OCI-LY7 (cell line): ENCODE data around the gene FHIT. TPM values are rescaled to one million over a fixed set of nuclear protein-coding genes. Genes with fewer than 3 reads are reported as not detected.
A peak's percentile ranks its signal among the peaks of the same experiment; 100 is the strongest.

ENCODE experiments used
- BruUV-seq: library from RNA; stranded (reverse); fragments of 400-500 nt; replicated peaks from 2 replicates; lab custom pipeline; 2021; lab: Mats Ljungman, UMichigan
- CTCF ChIA-PET: fragments of 300-600 bp; sonication (Branson Sonifier 250); formaldehyde crosslinking; loops from one replicate; lab custom pipeline; 2022; ENCODE audit warnings: antibody characterized with exemption; ENCODE audit not compliant: unreplicated experiment; lab: Charles Lee
- POLR2A ChIA-PET: fragments of 300-600 bp; sonication (Branson Sonifier 250); formaldehyde crosslinking; loops from one replicate; lab custom pipeline; 2022; ENCODE audit warnings: antibody characterized with exemption; lab: Charles Lee
- DNase-seq: peaks from one replicate; pipeline ENCODE4 v3.0.0-alpha.2; 2015; ENCODE audit warnings: low spot score
- H2AFZ ChIP-seq: fragments of 200-600 bp; sonication (generic), shearing (Covaris generic); 2 replicates; pipeline ENCODE4 v1.6.1; 2014; ENCODE audit warnings: mild to moderate bottlenecking, antibody characterized with exemption, low read length, moderate library complexity
- H3K27ac ChIP-seq: fragments of 200-600 bp; sonication (generic); 2 replicates; pipeline ENCODE4 v1.5.1; 2014; ENCODE audit warnings: mixed run types, low read depth, mild to moderate bottlenecking, moderate library complexity, low read length, inconsistent platforms; ENCODE audit not compliant: poor library complexity, severe bottlenecking
- H3K36me3 ChIP-seq: fragments of 200-600 bp; sonication (generic); 2 replicates; pipeline ENCODE4 v1.6.1; 2014; ENCODE audit warnings: mild to moderate bottlenecking, antibody characterized with exemption, low read length, moderate library complexity, mixed read lengths; ENCODE audit not compliant: insufficient read depth
- H3K4me1 ChIP-seq: fragments of 200-600 bp; sonication (generic); 2 replicates; pipeline ENCODE4 v1.5.1; 2014; ENCODE audit warnings: mild to moderate bottlenecking, low read length; ENCODE audit not compliant: insufficient read depth, poor library complexity, severe bottlenecking
- H3K4me2 ChIP-seq: fragments of 200-600 bp; sonication (generic); 2 replicates; pipeline ENCODE4 v1.6.1; 2014; ENCODE audit warnings: mild to moderate bottlenecking, low read length
- H3K4me3 ChIP-seq: fragments of 200-600 bp; sonication (generic); 2 replicates; pipeline ENCODE4 v1.5.1; 2014; ENCODE audit warnings: mild to moderate bottlenecking, low read depth, low read length; ENCODE audit not compliant: poor library complexity, severe bottlenecking
- H3K79me2 ChIP-seq: fragments of 200-600 bp; sonication (generic); 2 replicates; pipeline ENCODE4 v1.6.1; 2016; ENCODE audit warnings: low read depth, mild to moderate bottlenecking, low read length, moderate library complexity, mixed read lengths; ENCODE audit not compliant: insufficient read depth
- H3K9me2 ChIP-seq: fragments of 200-600 bp; sonication (generic); 2 replicates; pipeline ENCODE4 v1.6.1; 2016; ENCODE audit warnings: mild to moderate bottlenecking, low read length, mixed read lengths; ENCODE audit not compliant: insufficient read depth
- H3K9me3 ChIP-seq: fragments of 200-600 bp; sonication (generic); 2 replicates; pipeline ENCODE4 v1.6.1; 2014; ENCODE audit warnings: mild to moderate bottlenecking, mixed run types, low read length, mixed read lengths
- H4K20me1 ChIP-seq: fragments of 200-600 bp; sonication (generic); 2 replicates; pipeline ENCODE4 v1.6.1; 2014; ENCODE audit warnings: mild to moderate bottlenecking, antibody characterized with exemption, low read length, moderate library complexity, mixed read lengths; ENCODE audit not compliant: insufficient read depth
- EZH2phosphoT487 ChIP-seq: fragments of 200-600 bp; sonication (generic); IDR thresholded peaks from 2 replicates; pipeline ENCODE4 v1.6.1; 2018; ENCODE audit warnings: low read depth, borderline replicate concordance, mild to moderate bottlenecking, mixed run types, antibody characterized with exemption, low read length, moderate library complexity, mixed read lengths
- intact Hi-C: fragments of 100-400 bp; cut with micrococcal nuclease; formaldehyde crosslinking; loops from one replicate; pipeline ENCODE4 v1.10.0; 2022; ENCODE audit not compliant: unreplicated experiment
- total RNA-seq, 2 experiments: library from RNA; depleted of rRNA in 1 of 2; stranded (reverse); fragments of >200 nt in 1 of 2; shearing (Covaris generic) in 1 of 2; gene quantifications; 2 replicates each; pipeline ENCODE4 v1.2.3, GENCODE V29; 2014 to 2022
- TF ChIP-seq, protein P1 (sequence below): fragments of 200-600 bp; sonication (generic); conservative IDR thresholded peaks from 2 replicates; pipeline ENCODE4 v1.5.1; 2014; ENCODE audit warnings: mild to moderate bottlenecking, antibody characterized with exemption, low read length, moderate library complexity, mixed read lengths

The FHIT gene
- total RNA-seq, 2 experiments from 2014 or later = 5.0 to 10.9 TPM

DNA sequence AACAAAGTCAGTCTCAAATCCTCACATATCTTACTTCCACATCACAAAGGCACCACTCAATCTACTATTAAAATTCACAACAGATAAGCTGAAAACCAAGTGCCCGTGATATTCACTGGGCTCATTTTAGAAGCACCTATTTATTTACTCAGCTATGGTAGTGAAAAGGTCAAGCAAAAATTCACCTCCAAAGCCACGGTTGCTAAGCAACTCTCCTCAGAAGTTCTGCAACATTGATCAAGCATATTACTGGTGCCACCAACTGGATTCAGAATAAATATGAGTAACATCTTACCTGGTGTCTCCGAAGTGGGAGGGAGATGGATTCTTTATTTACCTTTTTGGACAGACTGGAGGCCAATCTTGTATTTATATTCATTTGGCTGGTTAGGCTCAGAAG lies 714.8 kb downstream of the FHIT start:
- no peaks in the 10 kb centered on the region for H3K36me3 ChIP-seq
- H3K4me3 ChIP-seq = no peak overlapping the region
- BruUV-seq = no TSS peak
- no peak overlapping the region; the same call in 1 of the 2 replicates for H2AFZ ChIP-seq
- H3K27ac ChIP-seq = peak overlapping the region; percentile 23
- no peak for TF ChIP-seq EZH2phosphoT487
- TF ChIP-seq, protein P1, sequence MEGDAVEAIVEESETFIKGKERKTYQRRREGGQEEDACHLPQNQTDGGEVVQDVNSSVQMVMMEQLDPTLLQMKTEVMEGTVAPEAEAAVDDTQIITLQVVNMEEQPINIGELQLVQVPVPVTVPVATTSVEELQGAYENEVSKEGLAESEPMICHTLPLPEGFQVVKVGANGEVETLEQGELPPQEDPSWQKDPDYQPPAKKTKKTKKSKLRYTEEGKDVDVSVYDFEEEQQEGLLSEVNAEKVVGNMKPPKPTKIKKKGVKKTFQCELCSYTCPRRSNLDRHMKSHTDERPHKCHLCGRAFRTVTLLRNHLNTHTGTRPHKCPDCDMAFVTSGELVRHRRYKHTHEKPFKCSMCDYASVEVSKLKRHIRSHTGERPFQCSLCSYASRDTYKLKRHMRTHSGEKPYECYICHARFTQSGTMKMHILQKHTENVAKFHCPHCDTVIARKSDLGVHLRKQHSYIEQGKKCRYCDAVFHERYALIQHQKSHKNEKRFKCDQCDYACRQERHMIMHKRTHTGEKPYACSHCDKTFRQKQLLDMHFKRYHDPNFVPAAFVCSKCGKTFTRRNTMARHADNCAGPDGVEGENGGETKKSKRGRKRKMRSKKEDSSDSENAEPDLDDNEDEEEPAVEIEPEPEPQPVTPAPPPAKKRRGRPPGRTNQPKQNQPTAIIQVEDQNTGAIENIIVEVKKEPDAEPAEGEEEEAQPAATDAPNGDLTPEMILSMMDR = no peak
- intact Hi-C loops = no loop called here
- H3K79me2 ChIP-seq = no peaks in the 10 kb centered on the region
- POLR2A ChIA-PET = no interaction called here
- peak; percentile 49 for DNase-seq
- CTCF ChIA-PET = no interaction called here
- no peaks in the 10 kb centered on the region for H3K9me3 ChIP-seq
- no peaks in the 10 kb centered on the region for H3K9me2 ChIP-seq
- H3K4me2 ChIP-seq = peak overlapping the region; percentile 47
- no peaks in the 10 kb centered on the region for H4K20me1 ChIP-seq
- H3K4me1 ChIP-seq = peaks cover 18% of the 10 kb centered on the region

DNA sequence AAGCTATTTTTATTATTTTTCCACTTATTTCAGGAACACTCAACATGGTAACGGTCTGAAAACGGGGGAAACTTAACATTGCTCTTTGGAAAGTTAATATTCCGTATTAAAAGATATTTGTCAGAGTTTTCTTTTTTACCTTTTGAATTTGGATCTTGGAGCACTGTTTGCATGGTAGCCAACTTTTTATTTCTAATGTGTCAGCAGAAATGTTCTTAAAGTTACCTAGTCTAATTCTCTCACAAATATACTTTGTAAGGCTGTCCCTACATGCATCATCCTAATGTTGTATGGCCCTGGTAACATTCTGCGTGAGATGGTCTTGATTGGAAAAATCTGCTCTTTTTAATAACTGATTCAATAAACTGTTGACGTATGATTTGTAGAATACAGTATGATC lies 719.5 kb downstream of the FHIT start:
- Histone ChIP-seq H3K79me2 (no peaks in the 10 kb centered on the region), H3K4me3 (no peak overlapping the region), H3K27ac (no peak overlapping the region), H3K9me3 (no peaks in the 10 kb centered on the region), H2AFZ (no peak overlapping the region), H4K20me1 (no peaks in the 10 kb centered on the region), H3K4me2 (no peak overlapping the region), H3K9me2 (no peaks in the 10 kb centered on the region), H3K4me1 (peaks cover 15% of the 10 kb centered on the region), H3K36me3 (no peaks in the 10 kb centered on the region)
- CTCF ChIA-PET = no interaction called here
- POLR2A ChIA-PET = interaction anchor here (0.7 kb wide), 2 partner anchors 14 to 148 kb away, joined by 3 read pairs; no protein-coding TSS in a partner anchor
- intact Hi-C loops = no loop called here
- BruUV-seq = no TSS peak
- no peak for DNase-seq
- TF ChIP-seq, protein P1 = no peak
- no peak for TF ChIP-seq EZH2phosphoT487

DNA sequence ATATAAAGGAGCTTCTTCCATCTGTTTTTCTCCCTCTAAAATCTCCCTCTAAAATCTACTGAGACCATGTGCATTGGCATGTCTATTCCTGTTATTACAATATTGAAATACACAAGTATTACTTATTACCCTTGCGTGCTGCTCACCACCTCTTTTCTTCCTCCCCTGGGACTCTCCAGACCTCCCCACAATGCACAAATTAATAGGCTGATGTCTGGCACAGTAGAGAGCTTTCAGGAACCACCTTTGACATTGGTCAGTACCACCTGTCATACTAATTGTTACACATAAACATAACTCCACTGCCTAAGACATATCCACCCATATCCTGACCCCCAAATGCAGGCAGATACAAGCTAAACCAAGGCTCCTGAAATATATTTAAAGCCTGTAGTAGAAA lies 722.6 kb downstream of the FHIT start:
- no peak for DNase-seq
- Histone ChIP-seq H4K20me1 (no peaks in the 10 kb centered on the region), H3K4me1 (no peaks in the 10 kb centered on the region), H3K4me2 (no peak overlapping the region), H3K4me3 (no peak overlapping the region), H3K79me2 (no peaks in the 10 kb centered on the region), H3K9me3 (no peaks in the 10 kb centered on the region), H3K9me2 (no peaks in the 10 kb centered on the region), H3K27ac (no peak overlapping the region), H3K36me3 (no peaks in the 10 kb centered on the region), H2AFZ (no peak overlapping the region)
- ChIA-PET POLR2A (no interaction called here), CTCF (no interaction called here)
- intact Hi-C loops = no loop called here
- BruUV-seq = no TSS peak
- TF ChIP-seq, protein P1 = no peak
- TF ChIP-seq EZH2phosphoT487 = no peak
